OCI-LY1 (cell line): ENCODE results near the gene TIMM22.

Source experiments
- H2AFZ ChIP-seq: fragments of 200-600 bp; sonication (generic), shearing (Covaris generic); 2 replicates; pipeline ENCODE4 v1.6.0; 2014; ENCODE audit warnings: antibody characterized with exemption, mild to moderate bottlenecking, low read length
- H3F3A ChIP-seq: fragments of 200-600 bp; sonication (generic), shearing (Covaris generic); 2 replicates; pipeline ENCODE4 v1.6.0; 2014; ENCODE audit warnings: mild to moderate bottlenecking, antibody characterized with exemption, low read length, moderate library complexity; ENCODE audit not compliant: insufficient read depth
- H3K27ac ChIP-seq: fragments of 200-600 bp; sonication (generic); 2 replicates; pipeline ENCODE4 v1.5.1; 2014; ENCODE audit warnings: low read length, mixed run types, mild to moderate bottlenecking, low read depth; ENCODE audit not compliant: poor library complexity, severe bottlenecking
- H3K27me3 ChIP-seq: fragments of 200-600 bp; sonication (generic); 2 replicates; pipeline ENCODE4 v1.6.0; 2014; ENCODE audit warnings: antibody characterized with exemption, mild to moderate bottlenecking, low read length, moderate library complexity; ENCODE audit not compliant: insufficient read depth
- H3K36me3 ChIP-seq: fragments of 200-600 bp; sonication (generic); 2 replicates; pipeline ENCODE4 v1.6.1; 2014; ENCODE audit warnings: mild to moderate bottlenecking, antibody characterized with exemption, low read length, moderate library complexity, mixed read lengths; ENCODE audit not compliant: insufficient read depth
- H3K4me1 ChIP-seq: fragments of 200-600 bp; sonication (generic); 2 replicates; pipeline ENCODE4 v1.5.1; 2014; ENCODE audit warnings: mild to moderate bottlenecking, low read length, moderate library complexity; ENCODE audit not compliant: insufficient read depth, severe bottlenecking
- H3K4me2 ChIP-seq: fragments of 200-600 bp; sonication (generic), shearing (Covaris generic); 2 replicates; pipeline ENCODE4 v1.6.1; 2014; ENCODE audit warnings: low read length
- H3K4me3 ChIP-seq: fragments of 200-600 bp; sonication (generic); 2 replicates; pipeline ENCODE4 v1.5.1; 2014; ENCODE audit warnings: low read length, low read depth, mild to moderate bottlenecking, mixed read lengths; ENCODE audit not compliant: poor library complexity, severe bottlenecking
- H3K79me2 ChIP-seq: fragments of 200-600 bp; shearing (Covaris generic); 2 replicates; pipeline ENCODE4 v1.6.1; 2016; ENCODE audit warnings: mixed run types, low read length, mixed read lengths; ENCODE audit not compliant: insufficient read depth
- H3K9ac ChIP-seq: fragments of 200-600 bp; sonication (generic), shearing (Covaris generic); 2 replicates; pipeline ENCODE4 v1.6.1; 2014; ENCODE audit warnings: mild to moderate bottlenecking, low read length, mixed read lengths
- H3K9me2 ChIP-seq: fragments of 200-600 bp; sonication (generic), shearing (Covaris generic); 2 replicates; pipeline ENCODE4 v1.6.1; 2014; ENCODE audit warnings: low read depth, mild to moderate bottlenecking, low read length, mixed read lengths
- H3K9me3 ChIP-seq: fragments of 200-600 bp; shearing (Covaris generic); 2 replicates; pipeline ENCODE4 v1.6.1; 2014; ENCODE audit warnings: low read length, mixed read lengths
- H4K20me1 ChIP-seq: fragments of 200-600 bp; sonication (generic), shearing (Covaris generic); 2 replicates; pipeline ENCODE4 v1.6.0; 2016; ENCODE audit warnings: mild to moderate bottlenecking, low read length; ENCODE audit not compliant: insufficient read depth
- EZH2 ChIP-seq: fragments of 200-600 bp; sonication (generic), shearing (Covaris generic); IDR thresholded peaks from 2 replicates; pipeline ENCODE4 v1.8.0; 2017; ENCODE audit warnings: borderline replicate concordance, mixed run types, mild to moderate bottlenecking, antibody characterized with exemption, low read length, moderate library complexity, mixed read lengths
- TF ChIP-seq, protein P1 (sequence below): fragments of 200-600 bp; sonication (generic), shearing (Covaris generic); IDR thresholded peaks from 2 replicates; pipeline ENCODE4 v1.5.1; 2017; ENCODE audit warnings: mild to moderate bottlenecking, antibody characterized with exemption, low read length, moderate library complexity, mixed read lengths

The TIMM22 gene

GRCh38 chr17:958712-959451 lies 38.0 kb upstream of the TIMM22 start:
- Histone ChIP-seq H4K20me1 (no peaks in the 10 kb centered on the region), H3K27me3 (no peaks in the 10 kb centered on the region), H3K9ac (no peak overlapping the region), H3K4me1 (no peaks in the 10 kb centered on the region), H3K4me2 (no peak overlapping the region), H2AFZ (no peak overlapping the region), H3K9me3 (no peaks in the 10 kb centered on the region), H3K27ac (no peak overlapping the region), H3K79me2 (no peaks in the 10 kb centered on the region), H3K36me3 (no peaks in the 10 kb centered on the region), H3K4me3 (no peak overlapping the region), H3K9me2 (no peaks in the 10 kb centered on the region), H3F3A (no peaks in the 10 kb centered on the region)
- TF ChIP-seq EZH2 = no peak
- TF ChIP-seq, protein P1, sequence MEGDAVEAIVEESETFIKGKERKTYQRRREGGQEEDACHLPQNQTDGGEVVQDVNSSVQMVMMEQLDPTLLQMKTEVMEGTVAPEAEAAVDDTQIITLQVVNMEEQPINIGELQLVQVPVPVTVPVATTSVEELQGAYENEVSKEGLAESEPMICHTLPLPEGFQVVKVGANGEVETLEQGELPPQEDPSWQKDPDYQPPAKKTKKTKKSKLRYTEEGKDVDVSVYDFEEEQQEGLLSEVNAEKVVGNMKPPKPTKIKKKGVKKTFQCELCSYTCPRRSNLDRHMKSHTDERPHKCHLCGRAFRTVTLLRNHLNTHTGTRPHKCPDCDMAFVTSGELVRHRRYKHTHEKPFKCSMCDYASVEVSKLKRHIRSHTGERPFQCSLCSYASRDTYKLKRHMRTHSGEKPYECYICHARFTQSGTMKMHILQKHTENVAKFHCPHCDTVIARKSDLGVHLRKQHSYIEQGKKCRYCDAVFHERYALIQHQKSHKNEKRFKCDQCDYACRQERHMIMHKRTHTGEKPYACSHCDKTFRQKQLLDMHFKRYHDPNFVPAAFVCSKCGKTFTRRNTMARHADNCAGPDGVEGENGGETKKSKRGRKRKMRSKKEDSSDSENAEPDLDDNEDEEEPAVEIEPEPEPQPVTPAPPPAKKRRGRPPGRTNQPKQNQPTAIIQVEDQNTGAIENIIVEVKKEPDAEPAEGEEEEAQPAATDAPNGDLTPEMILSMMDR = no peak

DNA sequence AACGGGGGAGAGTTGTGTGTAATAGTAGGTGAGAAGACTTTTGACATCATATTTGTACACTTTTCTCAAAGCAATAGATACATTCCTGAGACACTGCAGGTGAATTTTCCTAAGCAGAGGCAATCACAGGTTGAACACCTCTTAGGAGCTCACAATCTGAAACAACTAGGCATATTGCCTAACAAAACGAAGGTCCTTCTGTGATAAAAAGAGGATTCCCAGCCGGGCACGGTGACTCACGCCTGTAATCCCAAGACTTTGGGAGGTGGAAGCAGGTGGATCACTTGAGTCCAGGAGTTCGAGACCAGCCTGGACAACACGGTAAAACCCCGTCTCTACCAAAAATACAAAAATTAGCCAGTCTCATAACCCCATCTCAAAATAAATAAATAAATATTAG lies 34.8 kb upstream of the TIMM22 start:
- Histone ChIP-seq H3K36me3 (no peaks in the 10 kb centered on the region), H3K27me3 (no peaks in the 10 kb centered on the region; the same call in 1 of the 2 replicates)

DNA sequence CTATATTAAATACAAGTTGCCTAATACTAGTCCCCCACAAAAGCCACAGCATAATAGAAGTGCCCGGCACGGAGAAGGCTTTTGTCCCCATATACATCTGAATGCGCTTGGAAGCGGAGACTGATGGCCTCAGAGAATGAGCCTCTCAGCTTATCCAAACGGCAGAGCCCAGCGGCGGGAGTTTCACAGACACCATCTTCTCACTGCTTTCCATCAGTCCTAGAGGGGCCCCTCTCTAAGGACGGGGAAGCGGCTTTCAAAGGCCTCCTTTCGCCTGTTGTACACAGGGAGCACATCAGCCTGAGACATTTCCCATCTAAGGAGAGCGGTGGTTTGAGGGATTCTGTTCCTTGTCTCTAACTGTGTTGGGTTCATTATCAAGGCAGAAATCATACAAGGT lies 34.3 kb upstream of the TIMM22 start:
- no peak overlapping the region for H3K27ac ChIP-seq
- H3K79me2 ChIP-seq = no peaks in the 10 kb centered on the region
- no peak overlapping the region for H3K9ac ChIP-seq
- H4K20me1 ChIP-seq = no peaks in the 10 kb centered on the region
- H3K4me3 ChIP-seq = no peak overlapping the region
- no peaks in the 10 kb centered on the region for H3K9me3 ChIP-seq
- H2AFZ ChIP-seq = no peak overlapping the region
- no peaks in the 10 kb centered on the region; the same call in 1 of the 2 replicates for H3K27me3 ChIP-seq
- no peaks in the 10 kb centered on the region for H3K4me1 ChIP-seq
- TF ChIP-seq, protein P1 = no peak
- TF ChIP-seq EZH2 = no peak
- no peak overlapping the region for H3K4me2 ChIP-seq
- H3F3A ChIP-seq = no peaks in the 10 kb centered on the region
- H3K36me3 ChIP-seq = no peaks in the 10 kb centered on the region
- no peaks in the 10 kb centered on the region for H3K9me2 ChIP-seq

More for the DNA sequence above, 34.8 kb upstream of the TIMM22 start:
- no peaks in the 10 kb centered on the region for H3K9me2 ChIP-seq
- H2AFZ ChIP-seq = no peak overlapping the region
- H3K9me3 ChIP-seq = no peaks in the 10 kb centered on the region
- no peak overlapping the region for H3K4me2 ChIP-seq
- no peak overlapping the region for H3K4me3 ChIP-seq
- H3K9ac ChIP-seq = no peak overlapping the region
- H3K4me1 ChIP-seq = no peaks in the 10 kb centered on the region
- no peaks in the 10 kb centered on the region for H4K20me1 ChIP-seq
- TF ChIP-seq, protein P1 = no peak
- no peak for TF ChIP-seq EZH2
- H3K27ac ChIP-seq = no peak overlapping the region
- no peaks in the 10 kb centered on the region for H3F3A ChIP-seq
- H3K79me2 ChIP-seq = no peaks in the 10 kb centered on the region
